ENCODE measurements around the gene PLXDC1.
A peak's percentile ranks its signal among the peaks of the same experiment; 100 is the strongest.

The PLXDC1 gene

GRCh38 chr17:39175695-39176093 lies 24.3 kb upstream of the PLXDC1 start:
- no peak for TF ChIP-seq CTCF (IDR thresholded peaks at IDR 0.05; ENCODE audit: control extremely low read depth, extremely low read depth, low read depth, missing control alignments)
- ChIA-PET CTCF (interaction anchor here (0.8 to 6.0 kb wide), 28 partner anchors 8 to 304 kb away, joined by 3 to 107 read pairs (median 6); partner anchors contain the start of genes ARL5C, FBXL20 and RPL19), POLR2A (no interaction called here)
- no peak for DNase-seq (ENCODE audit: extremely low spot score)

GRCh38 chr17:39174920-39175694 lies 23.7 kb upstream of the PLXDC1 start:
- peak; percentile 89 for DNase-seq (ENCODE audit: extremely low spot score)
- POLR2A ChIA-PET: interaction anchor here (0.6 kb wide), 1 partner anchor 1075 kb away, joined by 7 read pairs; no protein-coding TSS in a partner anchor
- TF ChIP-seq CTCF (IDR thresholded peaks at IDR 0.05; ENCODE audit: control extremely low read depth, extremely low read depth, low read depth, missing control alignments): peak; percentile 66
- CTCF ChIA-PET: interaction anchor here (0.6 to 6.0 kb wide), 45 partner anchors 8 to 505 kb away, joined by 3 to 107 read pairs (median 4); partner anchors contain the start of genes ARL5C, CACNB1, FBXL20 and RPL19

- POLR2A ChIA-PET: interaction anchor here (0.6 kb wide), 1 partner anchor 162 kb away, joined by 3 read pairs; no protein-coding TSS in a partner anchor
- DNase-seq (ENCODE audit: extremely low spot score): no peak
- no peak for TF ChIP-seq CTCF (IDR thresholded peaks at IDR 0.05; ENCODE audit: control extremely low read depth, extremely low read depth, low read depth, missing control alignments)
- CTCF ChIA-PET: interaction anchor here (1.0 to 6.0 kb wide), 25 partner anchors 8 to 504 kb away, joined by 3 to 107 read pairs (median 6); partner anchors contain the start of genes ARL5C and RPL19
Observed at GRCh38 chr17:39173526-39174274, 22.3 kb upstream of the PLXDC1 start.

GRCh38 chr17:39173080-39173479 lies 21.6 kb upstream of the PLXDC1 start:
- ChIA-PET POLR2A (interaction anchor here (0.6 kb wide), 2 partner anchors 161 to 1857 kb away, joined by 3 read pairs; no protein-coding TSS in a partner anchor), CTCF (interaction anchor here (1.1 to 6.0 kb wide), 9 partner anchors 7 to 250 kb away, joined by 5 to 107 read pairs (median 17); partner anchors contain the start of genes ARL5C and RPL19)
- no peak for DNase-seq (ENCODE audit: extremely low spot score)
- no peak for TF ChIP-seq CTCF (IDR thresholded peaks at IDR 0.05; ENCODE audit: control extremely low read depth, extremely low read depth, low read depth, missing control alignments)

GRCh38 chr17:39171933-39172332 lies 20.5 kb upstream of the PLXDC1 start:
- ChIA-PET CTCF (interaction anchor here (0.7 to 8.2 kb wide), 5 partner anchors 18 to 189 kb away, joined by 3 to 71 read pairs (median 3); no protein-coding TSS in a partner anchor), POLR2A (no interaction called here)
- TF ChIP-seq CTCF (IDR thresholded peaks at IDR 0.05; ENCODE audit: control extremely low read depth, extremely low read depth, low read depth, missing control alignments): no peak
- DNase-seq (ENCODE audit: extremely low spot score): no peak

GRCh38 chr17:39170558-39170957 lies 19.1 kb upstream of the PLXDC1 start:
- POLR2A ChIA-PET: no interaction called here
- DNase-seq (ENCODE audit: extremely low spot score): no peak

More at GRCh38 chr17:39170558-39170957, 19.1 kb upstream of the PLXDC1 start:
- no peak for TF ChIP-seq CTCF (IDR thresholded peaks at IDR 0.05; ENCODE audit: control extremely low read depth, extremely low read depth, low read depth, missing control alignments)
- CTCF ChIA-PET: interaction anchor here (1.4 to 8.2 kb wide), 4 partner anchors 10 to 187 kb away, joined by 4 to 71 read pairs (median 6); no protein-coding TSS in a partner anchor

Measured in GM10248 (cell line).